Spinal cord (tissue), 10 donors: ENCODE measurements around the gene TLE2. TPM values are rescaled to one million over a fixed set of nuclear protein-coding genes. Genes with fewer than 3 reads are reported as not detected.

Experiments used
- DNase-seq, 6 donors: peaks; one replicate each; pipeline versions ENCODE4 v3.0.0 to v3.0.0-alpha.2; 2013 to 2015; ENCODE audit warnings: low spot score in 6 of 6, low read depth in 4 of 6
- H3K27ac ChIP-seq: one replicate; pipeline ENCODE4 v1.5.1; 2013; ENCODE audit warnings: low read depth, low read length, control low read depth
- H3K27me3 ChIP-seq: one replicate; pipeline ENCODE4 v1.6.1; 2013; ENCODE audit warnings: low read length; ENCODE audit not compliant: control insufficient read depth, insufficient read depth
- H3K36me3 ChIP-seq: one replicate; pipeline ENCODE4 v1.6.1; 2013; ENCODE audit warnings: low read length; ENCODE audit not compliant: control insufficient read depth, insufficient read depth
- H3K4me1 ChIP-seq: one replicate; pipeline ENCODE4 v1.6.1; 2013; ENCODE audit warnings: low read length; ENCODE audit not compliant: control insufficient read depth, insufficient read depth
- H3K4me3 ChIP-seq: one replicate; pipeline ENCODE4 v1.5.1; 2013; ENCODE audit warnings: low read depth, low read length, control low read depth
- H3K9me3 ChIP-seq: one replicate; pipeline ENCODE4 v1.6.1; 2013; ENCODE audit warnings: low read length; ENCODE audit not compliant: control insufficient read depth, insufficient read depth
- WGBS: methylation state at CpG from one replicate; pipeline ENCODE4 v1.1.5; 2013; ENCODE audit warnings: missing lambda C conversion rate; ENCODE audit not compliant: insufficient coverage; 5-methylcytosine and 5-hydroxymethylcytosine counted together
- polyA plus RNA-seq, 2 donors: library from polyadenylated mRNA; unstranded; fragments of 120-200 nt; gene quantifications; one replicate each; pipeline ENCODE4 v1.2.1, GENCODE V29; 2013; ENCODE audit not compliant: insufficient read length in 2 of 2
- total RNA-seq, 2 donors: library from RNA; depleted of rRNA in 1 of 2; stranded (reverse); fragments of 120-200 nt in 1 of 2; fragments of >200 nt in 1 of 2; gene quantifications; one replicate each; pipeline versions ENCODE4 v1.2.3 to v1.2.4, GENCODE V29; 2013 to 2014
- donor health status: healthy.

Gene TLE2
- total and polyA plus RNA-seq, 4 donors = 14.9 to 101 (median 52.6) TPM

- peaks cover 3% of the 10 kb centered on the region for H3K27me3 ChIP-seq
- peak overlapping the region; percentile 43 for H3K27ac ChIP-seq
These were observed 46.5 kb downstream of the TLE2 start for GRCh38 chr19:2982561-2982960.

GRCh38 chr19:2981898-2982297 lies 47.2 kb downstream of the TLE2 start:
- Histone ChIP-seq H3K9me3 (no peaks in the 10 kb centered on the region), H3K36me3 (no peaks in the 10 kb centered on the region), H3K27me3 (peaks cover 3% of the 10 kb centered on the region), H3K4me1 (peaks cover 50% of the 10 kb centered on the region), H3K27ac (no peak overlapping the region), H3K4me3 (no peak overlapping the region)
- DNase-seq = no peak
- WGBS = 82% methylated on average over 4 of the region's 5 CpGs

More at GRCh38 chr19:2982561-2982960, 46.5 kb downstream of the TLE2 start:
- Histone ChIP-seq H3K4me3 (no peak overlapping the region), H3K4me1 (peaks cover 50% of the 10 kb centered on the region), H3K9me3 (no peaks in the 10 kb centered on the region), H3K36me3 (no peaks in the 10 kb centered on the region)
- WGBS = 17% methylated on average over 8 of the region's 8 CpGs
- DNase-seq = no peak

GRCh38 chr19:2978772-2979171 lies 50.3 kb downstream of the TLE2 start:
- no peak for DNase-seq
- no peak overlapping the region for H3K27ac ChIP-seq
- no CpG with 5 or more reads among the region's 9 CpGs for WGBS

GRCh38 chr19:2978166-2978767 lies 50.8 kb downstream of the TLE2 start:
- no peak overlapping the region for H3K27ac ChIP-seq
- no peaks in the 10 kb centered on the region for H3K36me3 ChIP-seq
- H3K4me3 ChIP-seq = no peak overlapping the region
- H3K27me3 ChIP-seq = peaks cover 18% of the 10 kb centered on the region
- H3K9me3 ChIP-seq = no peaks in the 10 kb centered on the region
- 80% methylated on average over 11 of the region's 11 CpGs for WGBS
- peaks cover 49% of the 10 kb centered on the region for H3K4me1 ChIP-seq
- DNase-seq = no peak

More at GRCh38 chr19:2978772-2979171, 50.3 kb downstream of the TLE2 start:
- H3K9me3 ChIP-seq = no peaks in the 10 kb centered on the region
- H3K4me3 ChIP-seq = no peak overlapping the region
- H3K36me3 ChIP-seq = no peaks in the 10 kb centered on the region
- H3K27me3 ChIP-seq = peaks cover 18% of the 10 kb centered on the region
- peaks cover 54% of the 10 kb centered on the region for H3K4me1 ChIP-seq

- Histone ChIP-seq H3K27ac (no peak overlapping the region), H3K36me3 (no peaks in the 10 kb centered on the region), H3K9me3 (no peaks in the 10 kb centered on the region), H3K27me3 (peaks cover 18% of the 10 kb centered on the region), H3K4me1 (peaks cover 43% of the 10 kb centered on the region), H3K4me3 (peak overlapping the region; percentile 56)
- no peak for DNase-seq
- WGBS = 43% methylated on average over 7 of the region's 10 CpGs
These were observed 51.3 kb downstream of the TLE2 start for GRCh38 chr19:2977746-2978138.

- no peaks in the 10 kb centered on the region for H3K36me3 ChIP-seq
- peak within 1 kb of the TSS; percentile 56 for H3K4me3 ChIP-seq
- peaks cover 38% of the 10 kb centered on the region for H3K4me1 ChIP-seq
- no peak within 1 kb of the TSS for H3K27ac ChIP-seq
- peaks cover 18% of the 10 kb centered on the region for H3K27me3 ChIP-seq
- 0% methylated on average over 39 of the region's 51 CpGs for WGBS
- DNase-seq = peak in 5 of 6 donors; percentile 81 to 98 (median 86)
- no peaks in the 10 kb centered on the region for H3K9me3 ChIP-seq
These were observed 51.9 kb downstream of the TLE2 start, which contains the start of gene TLE6 for GRCh38 chr19:2977001-2977745. Gene TLE6 (plus strand): TSS chr19:2977564. CDS start chr19:2978234, 670 bp downstream.

GRCh38 chr19:2976609-2977000 lies 52.5 kb downstream of the TLE2 start:
- H3K27ac ChIP-seq = no peak overlapping the region
- WGBS = 4% methylated on average over 10 of the region's 15 CpGs
- H3K4me1 ChIP-seq = peaks cover 38% of the 10 kb centered on the region

GRCh38 chr19:2974342-2975041 lies 54.6 kb downstream of the TLE2 start:
- DNase-seq = peak in 2 of 6 donors; percentile 25 to 64
- Histone ChIP-seq H3K4me1 (peaks cover 41% of the 10 kb centered on the region), H3K9me3 (no peaks in the 10 kb centered on the region), H3K27ac (peak overlapping the region; percentile 15), H3K4me3 (no peak overlapping the region), H3K27me3 (peaks cover 15% of the 10 kb centered on the region), H3K36me3 (no peaks in the 10 kb centered on the region)
- 16% methylated on average over 5 of the region's 14 CpGs for WGBS

More at GRCh38 chr19:2976609-2977000, 52.5 kb downstream of the TLE2 start:
- peak in 1 of 6 donors; percentile 53 for DNase-seq
- Histone ChIP-seq H3K27me3 (peaks cover 18% of the 10 kb centered on the region), H3K4me3 (peak overlapping the region; percentile 56), H3K36me3 (no peaks in the 10 kb centered on the region), H3K9me3 (no peaks in the 10 kb centered on the region)

GRCh38 chr19:2973229-2973628 lies 55.9 kb downstream of the TLE2 start:
- H3K4me1 ChIP-seq = peaks cover 52% of the 10 kb centered on the region
- WGBS = no CpG with 5 or more reads among the region's 8 CpGs
- H3K27me3 ChIP-seq = peaks cover 15% of the 10 kb centered on the region
- no peaks in the 10 kb centered on the region for H3K36me3 ChIP-seq
- H3K9me3 ChIP-seq = no peaks in the 10 kb centered on the region
- no peak for DNase-seq
- no peak overlapping the region for H3K27ac ChIP-seq
- no peak overlapping the region for H3K4me3 ChIP-seq
